GM12864 (cell line): ENCODE data around the gene PKDREJ.

ENCODE experiments used
- DNase-seq: peaks from one replicate; pipeline ENCODE4 v3.0.0-alpha.2; 2011; ENCODE audit warnings: low read depth
- H3K4me3 ChIP-seq: 2 replicates; pipeline ENCODE4 v1.5.1; 2011; ENCODE audit warnings: mild to moderate bottlenecking, low read depth, low read length, control low read depth
- CTCF ChIP-seq: IDR thresholded peaks from 2 replicates; pipeline ENCODE4 v1.5.1; 2011; ENCODE audit warnings: low read depth, mild to moderate bottlenecking, moderate library complexity, low read length, control low read depth, inconsistent platforms; ENCODE audit errors: missing control alignments

Gene PKDREJ

DNA sequence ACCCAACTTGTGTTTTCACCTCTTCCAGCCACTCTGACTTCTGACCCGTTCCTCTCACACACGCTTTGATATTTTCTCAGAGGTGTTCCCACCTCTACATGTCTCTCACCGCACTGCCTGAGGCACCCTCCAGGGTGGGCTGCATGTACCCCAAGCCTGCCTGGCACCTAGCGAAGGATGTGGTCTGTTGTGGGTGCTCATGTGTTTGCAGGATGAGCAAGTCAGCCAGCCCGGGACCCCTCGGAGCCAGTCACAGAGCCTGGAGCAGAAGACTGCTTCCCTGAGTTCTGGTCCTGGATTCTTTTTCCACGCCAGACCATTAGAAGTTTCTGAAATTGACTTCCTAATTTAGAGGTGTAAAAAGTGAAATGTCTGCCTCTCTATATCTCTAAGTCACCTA is 37.3 kb upstream of the PKDREJ start:
- TF ChIP-seq CTCF = no peak
- no peak for DNase-seq
- no peak overlapping the region for H3K4me3 ChIP-seq

DNA sequence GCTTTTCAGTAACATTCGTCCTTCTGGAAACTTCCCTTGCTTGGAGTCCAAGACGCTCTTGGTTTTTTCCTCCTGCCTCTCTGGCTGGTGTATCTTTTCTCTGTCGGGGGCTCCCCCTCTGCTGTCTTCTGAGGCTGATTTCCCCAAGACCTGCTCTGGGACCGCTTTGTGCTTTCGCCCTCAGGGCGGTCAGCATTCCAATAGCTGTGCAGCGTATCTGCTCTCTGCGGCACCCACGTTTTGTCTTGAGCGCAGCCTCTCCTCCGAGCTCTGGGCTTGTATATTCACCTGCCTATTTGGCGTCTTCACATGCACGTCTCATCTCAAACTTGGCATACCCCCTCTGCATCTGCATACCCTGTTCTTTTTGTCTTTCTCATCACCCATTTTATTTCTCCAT is 36.0 kb upstream of the PKDREJ start:
- DNase-seq = no peak
- no peak for TF ChIP-seq CTCF
- no peak overlapping the region for H3K4me3 ChIP-seq

DNA sequence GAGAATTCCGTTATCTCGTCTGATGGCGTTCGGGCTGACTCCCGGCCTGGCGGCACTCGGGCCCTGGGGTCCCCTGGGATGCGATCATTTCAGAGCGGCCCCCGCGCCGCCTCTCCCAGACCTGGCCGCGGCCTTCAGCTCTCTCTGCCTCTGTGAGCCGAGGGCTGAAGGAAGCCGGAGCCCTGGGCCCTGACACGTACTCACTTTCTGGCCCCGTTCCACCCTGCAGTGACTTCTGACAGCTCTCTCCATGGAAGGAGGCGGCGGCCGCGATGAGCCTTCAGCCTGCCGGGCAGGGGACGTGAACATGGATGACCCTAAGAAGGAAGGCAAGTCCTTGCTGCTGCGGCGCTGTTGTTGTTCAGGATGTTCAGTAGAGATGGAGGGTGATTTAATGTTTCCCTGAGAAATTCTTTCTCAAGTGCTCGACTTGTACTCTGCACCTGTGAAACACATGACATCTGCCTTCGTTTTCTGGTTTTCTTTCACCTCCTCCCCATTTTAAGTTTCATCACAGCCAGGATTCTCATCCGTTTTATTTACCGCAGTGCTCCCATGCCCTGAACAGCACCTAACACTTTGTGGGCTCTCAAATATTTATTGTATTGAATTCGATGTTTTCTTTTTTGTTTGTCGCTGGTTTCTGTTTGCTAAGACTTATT is 34.1 kb upstream of the PKDREJ start:
- DNase-seq = no peak
- TF ChIP-seq CTCF = no peak
- H3K4me3 ChIP-seq = peak overlapping the region; percentile 95

DNA sequence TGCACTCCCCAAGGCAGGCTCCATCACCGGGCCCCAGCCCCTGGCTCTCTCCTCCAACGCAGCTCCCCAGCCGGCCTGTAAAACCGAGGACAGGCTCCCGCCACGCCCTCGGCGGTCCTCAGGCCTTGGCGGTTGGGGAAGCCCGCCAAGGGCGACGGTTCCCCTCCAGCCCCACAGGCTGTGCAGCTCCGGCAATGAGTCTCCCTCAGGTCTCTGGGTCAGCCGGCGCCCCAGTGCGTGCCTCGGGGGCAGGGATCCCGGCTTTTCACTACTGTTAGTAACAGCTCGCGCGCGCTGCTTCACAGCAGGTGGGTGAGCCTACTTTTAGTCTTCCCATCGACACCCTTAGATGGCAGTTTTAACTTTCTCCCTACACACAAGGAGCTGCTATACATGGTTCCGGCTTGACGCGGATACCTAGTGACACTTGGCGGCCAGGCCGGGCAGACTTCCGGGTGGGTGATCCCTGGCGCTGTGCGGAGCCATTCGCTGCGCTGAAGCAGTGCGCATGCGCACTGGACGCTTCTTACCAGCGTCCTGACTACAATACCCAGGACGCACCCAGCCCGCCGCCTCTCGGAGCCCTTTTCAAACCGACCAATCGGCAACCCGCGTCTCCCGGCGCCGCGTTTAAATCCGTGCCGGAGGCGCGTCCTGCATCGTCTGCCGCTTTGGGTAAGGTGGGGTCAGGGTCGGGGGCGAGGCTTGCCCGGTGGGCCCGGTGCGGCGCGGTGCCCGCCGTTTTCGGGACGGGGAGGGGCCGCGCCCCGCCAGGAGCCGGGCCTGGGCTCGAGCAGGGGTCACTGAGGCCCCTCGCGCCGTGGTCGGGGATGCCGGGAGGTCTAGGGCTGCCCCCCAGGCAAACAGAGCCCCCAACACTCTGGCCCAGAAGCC is 33.4 kb upstream of the PKDREJ start, which contains the start of gene GTSE1:
Gene GTSE1, plus strand, starts transcription at position 614 of the 894 bp plus-strand sequence. CDS start 531 bp downstream, outside the sequence.
- DNase-seq = peak; percentile 96
- peak within 1 kb of the TSS; percentile 95 for H3K4me3 ChIP-seq
- peak; percentile 23 for TF ChIP-seq CTCF

DNA sequence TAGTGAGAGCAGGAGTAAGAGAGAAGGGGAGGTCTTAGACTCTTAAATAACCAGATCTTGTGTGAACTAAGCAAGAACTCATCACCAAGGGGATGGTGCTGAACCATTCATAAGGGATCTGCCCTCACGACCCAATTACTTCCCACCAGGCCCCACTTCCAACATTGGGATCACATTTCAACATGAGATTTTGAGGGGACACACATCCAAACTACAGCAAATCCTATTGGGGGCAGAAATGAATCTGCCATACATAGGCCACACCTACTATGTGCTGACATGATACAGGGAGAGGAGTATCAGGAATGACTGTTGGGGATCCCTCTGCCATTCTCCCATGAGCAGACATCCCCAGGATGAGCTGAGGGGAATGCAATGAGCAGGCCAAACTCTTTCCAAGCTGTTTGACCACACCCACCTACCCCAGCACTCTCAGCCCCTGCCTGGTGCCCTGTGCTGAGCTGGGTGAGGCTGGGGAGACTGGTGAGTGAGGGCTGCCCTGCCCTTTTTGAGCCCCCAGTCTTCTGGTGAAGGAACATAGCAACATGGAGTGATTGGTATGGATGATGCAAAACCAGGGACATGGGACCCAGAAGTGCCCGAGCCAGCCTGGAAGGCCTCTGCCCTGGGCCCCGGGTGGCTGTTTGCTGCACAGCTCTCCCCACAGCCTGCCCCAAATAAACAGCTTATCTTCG is 32.3 kb upstream of the PKDREJ start:
- no peak for TF ChIP-seq CTCF
- no peak for DNase-seq

DNA sequence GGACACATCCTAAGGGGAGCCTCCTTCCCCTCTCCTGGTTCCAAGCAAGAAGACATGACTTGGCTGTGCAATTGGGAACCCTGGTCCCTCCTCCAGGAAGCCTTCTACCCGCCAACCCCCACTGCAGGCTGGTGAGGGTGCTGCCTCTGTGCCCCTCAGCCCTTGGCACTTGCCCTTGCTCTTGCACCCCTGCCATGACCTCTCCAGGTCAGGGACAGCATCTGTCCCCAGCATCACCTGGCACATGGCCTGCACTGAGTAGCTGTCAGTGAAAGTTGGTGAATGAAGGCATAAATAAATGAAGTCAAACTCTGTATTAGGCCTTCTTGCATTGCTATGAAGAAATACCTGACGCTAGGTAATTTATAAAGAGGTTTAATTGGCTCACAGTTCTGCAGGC is 31.6 kb upstream of the PKDREJ start:
- no peak for DNase-seq
- TF ChIP-seq CTCF = no peak
- no peak overlapping the region for H3K4me3 ChIP-seq

More for the DNA sequence above, 32.3 kb upstream of the PKDREJ start:
- peak overlapping the region; percentile 95 for H3K4me3 ChIP-seq
